Measurements from ENCODE around the gene CTSD. TPM values are rescaled to one million over a fixed set of nuclear protein-coding genes. Genes with fewer than 3 reads are reported as not detected.
A peak's percentile ranks its signal among the peaks of the same experiment; 100 is the strongest.
"Not testable (repeated sequence)": the region's sequence is repeated elsewhere in the genome, so short reads cannot be mapped to it uniquely, and the experiment has no call there.

The CTSD gene
- total RNA-seq, 4 donors from 2014 or later: 573 to 913 (median 707) TPM

- WGBS, 2 donors: 91 to 92% methylated on average over 15 of the region's 15 CpGs
- H3K4me3 ChIP-seq (ENCODE audit: low read depth, poor library complexity, severe bottlenecking): no peak overlapping the region
- intact Hi-C loops (cut with DNase I; ENCODE audit: low total_unique reads): no loop called here
- no peak for TF ChIP-seq CTCF (IDR thresholded peaks at IDR 0.05)
- TF ChIP-seq POLR2A (IDR thresholded peaks at IDR 0.05): no peak
- DNase-seq (ENCODE audit: low spot score in 2 of 2): no peak
Measured at GRCh38 chr11:1805525-1805924, 41.8 kb upstream of the CTSD start.

GRCh38 chr11:1803835-1804519 is 40.2 kb upstream of the CTSD start:
- DNase-seq (ENCODE audit: low spot score in 2 of 2); intact Hi-C loops (cut with DNase I; ENCODE audit: low total_unique reads); H3K4me3 ChIP-seq (ENCODE audit: low read depth, poor library complexity, severe bottlenecking): not testable (repeated sequence)
- 87 to 91% methylated on average over 33 to 36 of the region's 42 CpGs for WGBS, 2 donors

- intact Hi-C loops (cut with DNase I; ENCODE audit: low total_unique reads): no loop called here
- TF ChIP-seq POLR2A (IDR thresholded peaks at IDR 0.05): no peak
- no peak for TF ChIP-seq CTCF (IDR thresholded peaks at IDR 0.05)
- DNase-seq (ENCODE audit: low spot score in 2 of 2): no peak
- no peak overlapping the region for H3K4me3 ChIP-seq (ENCODE audit: low read depth, poor library complexity, severe bottlenecking)
- 94% methylated on average over 19 to 20 of the region's 20 CpGs for WGBS, 2 donors
Measured at GRCh38 chr11:1803246-1803645, 39.5 kb upstream of the CTSD start.

- no peak for TF ChIP-seq POLR2A (IDR thresholded peaks at IDR 0.05)
- TF ChIP-seq CTCF (IDR thresholded peaks at IDR 0.05): no peak
- WGBS, 2 donors: 89% methylated on average over 14 of the region's 14 CpGs
- no peak overlapping the region for H3K4me3 ChIP-seq (ENCODE audit: low read depth, poor library complexity, severe bottlenecking)
- DNase-seq (ENCODE audit: low spot score in 2 of 2): peak in 1 of 2 donors; percentile 59
- intact Hi-C loops (cut with DNase I; ENCODE audit: low total_unique reads): no loop called here
Measured at GRCh38 chr11:1797391-1798125, 33.8 kb upstream of the CTSD start.

- WGBS, 2 donors: 50 to 58% methylated on average over 11 to 12 of the region's 12 CpGs
- TF ChIP-seq POLR2A (IDR thresholded peaks at IDR 0.05) (no peak), CTCF (IDR thresholded peaks at IDR 0.05) (no peak)
- DNase-seq (ENCODE audit: low spot score in 2 of 2): peak in 1 of 2 donors; percentile 79
- intact Hi-C loops (cut with DNase I; ENCODE audit: low total_unique reads): no loop called here
- no peak overlapping the region for H3K4me3 ChIP-seq (ENCODE audit: low read depth, poor library complexity, severe bottlenecking)
Measured at GRCh38 chr11:1796413-1797011, 32.8 kb upstream of the CTSD start.

- intact Hi-C loops (cut with DNase I; ENCODE audit: low total_unique reads): no loop called here
- WGBS, 2 donors: 47 to 48% methylated on average over 3 of the region's 3 CpGs
- TF ChIP-seq CTCF (IDR thresholded peaks at IDR 0.05) (no peak), POLR2A (IDR thresholded peaks at IDR 0.05) (no peak)
- no peak for DNase-seq (ENCODE audit: low spot score in 2 of 2)
- no peak overlapping the region for H3K4me3 ChIP-seq (ENCODE audit: low read depth, poor library complexity, severe bottlenecking)
Measured at GRCh38 chr11:1793081-1793480, 29.4 kb upstream of the CTSD start.
